ENCODE measurements around the gene NCOA5. TPM values are rescaled to one million over a fixed set of nuclear protein-coding genes. Genes with fewer than 3 reads are reported as not detected.
A peak's percentile ranks its signal among the peaks of the same experiment; 100 is the strongest.

Gene NCOA5
- total RNA-seq, 1 donor from 2014 or later: 27.5 TPM

GRCh38 chr20:46031701-46032254 lies 58.0 kb downstream of the NCOA5 start:
- peaks cover 41% of the 10 kb centered on the region for H3K27me3 Mint-ChIP-seq (ENCODE audit: low read depth)
- no peak overlapping the region for H3K4me3 Mint-ChIP-seq (ENCODE audit: low read depth)
- H3K9me3 Mint-ChIP-seq: no peaks in the 10 kb centered on the region
- no peak overlapping the region for H3K27ac Mint-ChIP-seq
- no peak for DNase-seq (ENCODE audit: low spot score)
- no peaks in the 10 kb centered on the region for H3K36me3 Mint-ChIP-seq (ENCODE audit: low read depth)
- no peaks in the 10 kb centered on the region for H3K4me1 Mint-ChIP-seq (ENCODE audit: low read depth)
- intact Hi-C loops (cut with micrococcal nuclease): no loop called here

- no peaks in the 10 kb centered on the region for H3K36me3 Mint-ChIP-seq (ENCODE audit: low read depth)
- no peaks in the 10 kb centered on the region for H3K4me1 Mint-ChIP-seq (ENCODE audit: low read depth)
- no peak for DNase-seq (ENCODE audit: low spot score)
- H3K4me3 Mint-ChIP-seq (ENCODE audit: low read depth): no peak overlapping the region
- intact Hi-C loops (cut with micrococcal nuclease): no loop called here
- no peaks in the 10 kb centered on the region for H3K9me3 Mint-ChIP-seq
- H3K27ac Mint-ChIP-seq: no peak overlapping the region
- H3K27me3 Mint-ChIP-seq (ENCODE audit: low read depth): peaks cover 46% of the 10 kb centered on the region
Measured at GRCh38 chr20:46031014-46031569, 58.7 kb downstream of the NCOA5 start.

GRCh38 chr20:46030284-46031013 lies 59.3 kb downstream of the NCOA5 start:
- intact Hi-C loops (cut with micrococcal nuclease): no loop called here
- no peak overlapping the region for H3K4me3 Mint-ChIP-seq (ENCODE audit: low read depth)
- peaks cover 46% of the 10 kb centered on the region for H3K27me3 Mint-ChIP-seq (ENCODE audit: low read depth)
- no peaks in the 10 kb centered on the region for H3K9me3 Mint-ChIP-seq
- DNase-seq (ENCODE audit: low spot score): no peak
- H3K27ac Mint-ChIP-seq: no peak overlapping the region
- H3K36me3 Mint-ChIP-seq (ENCODE audit: low read depth): no peaks in the 10 kb centered on the region
- H3K4me1 Mint-ChIP-seq (ENCODE audit: low read depth): no peaks in the 10 kb centered on the region

- Mint-ChIP-seq H3K27me3 (ENCODE audit: low read depth) (peaks cover 49% of the 10 kb centered on the region), H3K36me3 (ENCODE audit: low read depth) (no peaks in the 10 kb centered on the region), H3K9me3 (no peaks in the 10 kb centered on the region), H3K4me3 (ENCODE audit: low read depth) (no peak within 1 kb of the TSS), H3K27ac (no peak within 1 kb of the TSS), H3K4me1 (ENCODE audit: low read depth) (no peaks in the 10 kb centered on the region)
- intact Hi-C loops (cut with micrococcal nuclease): no loop called here
- no peak for DNase-seq (ENCODE audit: low spot score)
Measured at GRCh38 chr20:46028772-46029371, 60.9 kb downstream of the NCOA5 start, which contains the start of gene SLC12A5. Gene SLC12A5, plus strand, starts transcription at chr20:46029215. Its CDS starts 130 bp downstream, at chr20:46029345.

GRCh38 chr20:46028110-46028509 lies 61.7 kb downstream of the NCOA5 start:
- H3K27me3 Mint-ChIP-seq (ENCODE audit: low read depth): peaks cover 50% of the 10 kb centered on the region
- H3K4me1 Mint-ChIP-seq (ENCODE audit: low read depth): peaks cover 5% of the 10 kb centered on the region
- H3K27ac Mint-ChIP-seq: no peak overlapping the region
- intact Hi-C loops (cut with micrococcal nuclease): no loop called here
- no peaks in the 10 kb centered on the region for H3K36me3 Mint-ChIP-seq (ENCODE audit: low read depth)
- H3K4me3 Mint-ChIP-seq (ENCODE audit: low read depth): no peak overlapping the region
- no peaks in the 10 kb centered on the region for H3K9me3 Mint-ChIP-seq
- DNase-seq (ENCODE audit: low spot score): no peak

GRCh38 chr20:46027245-46027853 lies 62.4 kb downstream of the NCOA5 start:
- Mint-ChIP-seq H3K9me3 (no peaks in the 10 kb centered on the region), H3K4me1 (ENCODE audit: low read depth) (peaks cover 8% of the 10 kb centered on the region), H3K4me3 (ENCODE audit: low read depth) (no peak overlapping the region), H3K27ac (no peak overlapping the region), H3K27me3 (ENCODE audit: low read depth) (peaks cover 44% of the 10 kb centered on the region), H3K36me3 (ENCODE audit: low read depth) (no peaks in the 10 kb centered on the region)
- intact Hi-C loops (cut with micrococcal nuclease): no loop called here
- no peak for DNase-seq (ENCODE audit: low spot score)

- peaks cover 43% of the 10 kb centered on the region for H3K27me3 Mint-ChIP-seq (ENCODE audit: low read depth)
- no peak for DNase-seq (ENCODE audit: low spot score)
- intact Hi-C loops (cut with micrococcal nuclease): no loop called here
- no peaks in the 10 kb centered on the region for H3K9me3 Mint-ChIP-seq
- no peak overlapping the region for H3K4me3 Mint-ChIP-seq (ENCODE audit: low read depth)
- peaks cover 15% of the 10 kb centered on the region for H3K4me1 Mint-ChIP-seq (ENCODE audit: low read depth)
- no peak overlapping the region for H3K27ac Mint-ChIP-seq
- H3K36me3 Mint-ChIP-seq (ENCODE audit: low read depth): no peaks in the 10 kb centered on the region
Measured at GRCh38 chr20:46025376-46025783, 64.4 kb downstream of the NCOA5 start.

- Mint-ChIP-seq H3K27ac (no peak overlapping the region), H3K4me3 (ENCODE audit: low read depth) (no peak overlapping the region), H3K27me3 (ENCODE audit: low read depth) (peaks cover 37% of the 10 kb centered on the region)
Measured at GRCh38 chr20:46023999-46024398, 65.8 kb downstream of the NCOA5 start.

GRCh38 chr20:46023148-46023484 lies 66.6 kb downstream of the NCOA5 start:
- Mint-ChIP-seq H3K4me1 (ENCODE audit: low read depth) (peaks cover 15% of the 10 kb centered on the region), H3K27ac (no peak overlapping the region), H3K36me3 (ENCODE audit: low read depth) (no peaks in the 10 kb centered on the region), H3K27me3 (ENCODE audit: low read depth) (peaks cover 41% of the 10 kb centered on the region), H3K4me3 (ENCODE audit: low read depth) (peak overlapping the region; percentile 32), H3K9me3 (no peaks in the 10 kb centered on the region)
- no peak for DNase-seq (ENCODE audit: low spot score)
- intact Hi-C loops (cut with micrococcal nuclease): loop anchor here (1.0 to 5.0 kb wide), 3 partner anchors 39 to 152 kb away; partner anchors contain the start of gene NCOA5

More at GRCh38 chr20:46023999-46024398, 65.8 kb downstream of the NCOA5 start:
- Mint-ChIP-seq H3K36me3 (ENCODE audit: low read depth) (no peaks in the 10 kb centered on the region), H3K9me3 (no peaks in the 10 kb centered on the region), H3K4me1 (ENCODE audit: low read depth) (peaks cover 15% of the 10 kb centered on the region)
- intact Hi-C loops (cut with micrococcal nuclease): loop anchor here (1.0 to 5.0 kb wide), 3 partner anchors 38 to 151 kb away; partner anchors contain the start of gene NCOA5
- no peak for DNase-seq (ENCODE audit: low spot score)

GRCh38 chr20:46022411-46023147 lies 67.2 kb downstream of the NCOA5 start:
- peak; percentile 56 for DNase-seq (ENCODE audit: low spot score)
- Mint-ChIP-seq H3K36me3 (ENCODE audit: low read depth) (no peaks in the 10 kb centered on the region), H3K27ac (no peak overlapping the region), H3K27me3 (ENCODE audit: low read depth) (peaks cover 37% of the 10 kb centered on the region), H3K4me1 (ENCODE audit: low read depth) (peaks cover 15% of the 10 kb centered on the region), H3K4me3 (ENCODE audit: low read depth) (peak overlapping the region; percentile 69), H3K9me3 (no peaks in the 10 kb centered on the region)
- intact Hi-C loops (cut with micrococcal nuclease): loop anchor here (1.0 to 5.0 kb wide), 4 partner anchors 8 to 152 kb away; partner anchors contain the start of gene NCOA5

- Mint-ChIP-seq H3K27ac (no peak overlapping the region), H3K36me3 (ENCODE audit: low read depth) (no peaks in the 10 kb centered on the region), H3K4me3 (ENCODE audit: low read depth) (peak overlapping the region; percentile 69), H3K9me3 (no peaks in the 10 kb centered on the region), H3K4me1 (ENCODE audit: low read depth) (peaks cover 17% of the 10 kb centered on the region), H3K27me3 (ENCODE audit: low read depth) (peaks cover 37% of the 10 kb centered on the region)
- intact Hi-C loops (cut with micrococcal nuclease): loop anchor here (1.0 to 5.0 kb wide), 3 partner anchors 7 to 153 kb away; no protein-coding TSS in a partner anchor
- DNase-seq (ENCODE audit: low spot score): no peak
Measured at GRCh38 chr20:46021361-46022359, 68.1 kb downstream of the NCOA5 start.
